Keratinocyte (primary cell): ENCODE measurements around the gene ELL. TPM values are rescaled to one million over a fixed set of nuclear protein-coding genes. Genes with fewer than 3 reads are reported as not detected.

Experiments
- DNase-seq: peaks from one replicate; pipeline ENCODE4 v3.0.0-alpha.2; 2011; ENCODE audit warnings: low read depth, missing footprints, low spot score
- FAIRE-seq: peaks from 2 replicates; lab custom pipeline; 2011; peaks lifted over from hg19 to GRCh38; lab: Jason Lieb, UNC
- H2AFZ ChIP-seq: 2 replicates; pipeline ENCODE4 v1.6.0; 2012; ENCODE audit warnings: low read length, control low read depth, inconsistent platforms; ENCODE audit not compliant: control insufficient read depth
- H3K27ac ChIP-seq: 2 replicates; pipeline ENCODE4 v1.5.1; 2011; ENCODE audit warnings: low read length; ENCODE audit not compliant: control insufficient read depth, insufficient read depth
- H3K27me3 ChIP-seq: 3 replicates; pipeline ENCODE4 v1.6.0; 2011; ENCODE audit warnings: low read length; ENCODE audit not compliant: control insufficient read depth, insufficient read depth; ENCODE audit errors: extremely low read depth
- H3K36me3 ChIP-seq, 2 experiments: 2 replicates in 1 of 2; 3 replicates in 1 of 2; pipeline ENCODE4 v1.5.1; 2011; ENCODE audit warnings: low read length in 2 of 2, mild to moderate bottlenecking in 1 of 2; ENCODE audit not compliant: control insufficient read depth in 2 of 2, insufficient read depth in 2 of 2; ENCODE audit errors: extremely low read depth in 1 of 2
- H3K4me1 ChIP-seq: 3 replicates; pipeline ENCODE4 v1.5.1; 2011; ENCODE audit warnings: low read length; ENCODE audit not compliant: control insufficient read depth, insufficient read depth; ENCODE audit errors: extremely low read depth
- H3K4me2 ChIP-seq: 3 replicates; pipeline ENCODE4 v1.6.0; 2011; ENCODE audit warnings: low read depth, low read length; ENCODE audit not compliant: control insufficient read depth, insufficient read depth; ENCODE audit errors: extremely low read depth
- H3K4me3 ChIP-seq, 3 experiments: fragments of 200-600 bp in 1 of 3; sonication (generic) in 1 of 3; 2 replicates in 2 of 3; 3 replicates in 1 of 3; pipeline ENCODE4 v1.5.1; 2011 to 2016; ENCODE audit warnings: low read length in 3 of 3, mild to moderate bottlenecking in 3 of 3, control low read depth in 2 of 3, inconsistent platforms in 1 of 3, low read depth in 1 of 3, mixed read lengths in 1 of 3, mixed run types in 1 of 3, moderate library complexity in 1 of 3; ENCODE audit not compliant: control insufficient read depth in 2 of 3, insufficient read depth in 2 of 3; ENCODE audit errors: extremely low read depth in 1 of 3
- H3K79me2 ChIP-seq: 2 replicates; pipeline ENCODE4 v1.6.0; 2012; ENCODE audit warnings: low read length; ENCODE audit not compliant: control insufficient read depth, insufficient read depth
- H3K9ac ChIP-seq: 3 replicates; pipeline ENCODE4 v1.6.0; 2011; ENCODE audit warnings: low read length; ENCODE audit not compliant: control insufficient read depth, insufficient read depth; ENCODE audit errors: extremely low read depth
- H3K9me1 ChIP-seq: 3 replicates; pipeline ENCODE4 v1.6.0; 2011; ENCODE audit warnings: low read length; ENCODE audit not compliant: control insufficient read depth, insufficient read depth; ENCODE audit errors: extremely low read depth
- H3K9me3 ChIP-seq: 2 replicates; pipeline ENCODE4 v1.5.1; 2012; ENCODE audit warnings: low read depth, low read length; ENCODE audit not compliant: control insufficient read depth
- H4K20me1 ChIP-seq: 3 replicates; pipeline ENCODE4 v1.6.0; 2011; ENCODE audit warnings: low read length; ENCODE audit not compliant: control insufficient read depth, insufficient read depth; ENCODE audit errors: extremely low read depth
- EZH2 ChIP-seq: IDR thresholded peaks from one replicate; pipeline ENCODE4 v1.6.1; 2012; ENCODE audit warnings: inconsistent platforms, mild to moderate bottlenecking, low read length, moderate library complexity
- dilution Hi-C: fragments of 300-500 bp; cut with MboI; formaldehyde crosslinking; loops from one replicate; pipeline ENCODE4 v1.7.0; 2020; ENCODE audit warnings: low sequenced_read_pairs; ENCODE audit not compliant: extremely low pct_ligation_motif_present
- polyA plus RNA-seq, 5 experiments: library from polyadenylated mRNA; depleted of rRNA in 3 of 5; stranded (reverse) in 3 of 5; stranded (forward) in 1 of 5; unstranded in 1 of 5; fragments of >200 nt; gene quantifications; 1 replicate in 1 of 5; 2 replicates in 3 of 5; 3 replicates in 1 of 5; pipeline versions ENCODE4 v1.2.1 to v1.2.3, GENCODE V29; 2011 to 2012; ENCODE audit warnings: missing spikeins in 2 of 5, low read depth in 1 of 5, low replicate concordance in 1 of 5
- TF ChIP-seq, protein P1 (sequence below), 3 experiments: IDR thresholded peaks in 1 of 3; conservative IDR thresholded peaks in 1 of 3; optimal IDR thresholded peaks in 1 of 3; 2 replicates in 2 of 3; 3 replicates in 1 of 3; pipeline versions ENCODE3 to v1.5.1; 2011; ENCODE audit warnings: low read length in 3 of 3, mild to moderate bottlenecking in 3 of 3, moderate library complexity in 2 of 3, control low read depth in 1 of 3, inconsistent platforms in 1 of 3; ENCODE audit not compliant: insufficient read depth in 2 of 3; ENCODE audit errors: extremely low read depth in 1 of 3

ELL gene
- polyA plus RNA-seq, 1 donor (not counting 4 experiments of a cell fraction or from before 2014, with no cell fraction given) = 4.4 TPM

- Histone ChIP-seq H3K79me2 (peaks cover 96% of the 10 kb centered on the region), H3K27me3 (no peaks in the 10 kb centered on the region), H3K4me2 (no peak overlapping the region), H2AFZ (no peak overlapping the region), H3K9me3 (no peaks in the 10 kb centered on the region), H3K9ac (no peak overlapping the region), H3K36me3 (peaks cover 2 to 4% of the 10 kb centered on the region in 2 experiments), H3K4me1 (peaks cover 37% of the 10 kb centered on the region), H3K4me3 (no peak overlapping the region), H3K9me1 (peaks cover 21% of the 10 kb centered on the region), H4K20me1 (peaks cover 67% of the 10 kb centered on the region), H3K27ac (no peak overlapping the region)
- TF ChIP-seq, protein P1, sequence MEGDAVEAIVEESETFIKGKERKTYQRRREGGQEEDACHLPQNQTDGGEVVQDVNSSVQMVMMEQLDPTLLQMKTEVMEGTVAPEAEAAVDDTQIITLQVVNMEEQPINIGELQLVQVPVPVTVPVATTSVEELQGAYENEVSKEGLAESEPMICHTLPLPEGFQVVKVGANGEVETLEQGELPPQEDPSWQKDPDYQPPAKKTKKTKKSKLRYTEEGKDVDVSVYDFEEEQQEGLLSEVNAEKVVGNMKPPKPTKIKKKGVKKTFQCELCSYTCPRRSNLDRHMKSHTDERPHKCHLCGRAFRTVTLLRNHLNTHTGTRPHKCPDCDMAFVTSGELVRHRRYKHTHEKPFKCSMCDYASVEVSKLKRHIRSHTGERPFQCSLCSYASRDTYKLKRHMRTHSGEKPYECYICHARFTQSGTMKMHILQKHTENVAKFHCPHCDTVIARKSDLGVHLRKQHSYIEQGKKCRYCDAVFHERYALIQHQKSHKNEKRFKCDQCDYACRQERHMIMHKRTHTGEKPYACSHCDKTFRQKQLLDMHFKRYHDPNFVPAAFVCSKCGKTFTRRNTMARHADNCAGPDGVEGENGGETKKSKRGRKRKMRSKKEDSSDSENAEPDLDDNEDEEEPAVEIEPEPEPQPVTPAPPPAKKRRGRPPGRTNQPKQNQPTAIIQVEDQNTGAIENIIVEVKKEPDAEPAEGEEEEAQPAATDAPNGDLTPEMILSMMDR (optimal IDR thresholded peaks at IDR 0.05 in 1 of 3, IDR thresholded peaks at IDR 0.05 in 1 of 3, conservative IDR thresholded peaks at IDR 0.05 in 1 of 3; ENCODE audit: extremely low read depth in 1 of 3, insufficient read depth in 2 of 3, low read length in 3 of 3) = no peak
- TF ChIP-seq EZH2 = no peak
- DNase-seq = no peak
- dilution Hi-C loops = no loop called here
- no peak for FAIRE-seq
Measured at GRCh38 chr19:18507727-18508440, 14.0 kb downstream of the ELL start.

DNA sequence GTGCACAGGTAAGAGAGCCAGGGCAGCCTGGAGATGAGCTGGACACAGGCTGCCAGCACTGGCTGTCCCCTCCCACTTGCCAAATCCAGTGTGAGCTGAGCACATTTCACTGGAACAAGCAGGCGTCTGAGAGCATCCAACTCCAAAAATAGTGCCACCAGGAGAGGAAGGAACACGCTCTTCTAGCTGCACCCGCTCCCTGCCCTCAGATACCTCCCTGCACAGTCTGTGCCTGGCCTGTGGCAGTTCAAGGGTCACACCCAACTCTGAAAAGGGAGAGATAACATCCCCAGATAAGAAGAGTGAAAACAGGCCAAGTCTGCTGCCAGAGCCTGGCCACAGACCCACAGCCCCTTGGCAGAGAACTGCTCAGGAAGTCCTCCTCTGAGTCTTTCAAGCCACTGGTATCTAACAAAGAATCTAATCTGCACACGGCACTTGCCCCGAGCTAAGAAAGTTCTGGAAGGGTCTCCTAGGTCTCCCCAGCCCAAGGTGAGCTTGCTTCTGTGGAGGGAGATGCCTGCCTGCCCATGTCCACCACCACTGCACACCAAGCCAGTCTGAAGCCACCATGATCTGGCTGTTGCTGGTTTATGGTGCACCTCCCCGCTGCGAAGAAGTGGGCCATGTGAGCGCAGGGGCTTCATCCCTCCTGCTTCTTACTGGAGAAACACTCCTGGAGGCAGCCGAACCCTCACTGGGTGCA lies 14.7 kb downstream of the ELL start:
- no peak for DNase-seq

More for the DNA sequence above, 14.7 kb downstream of the ELL start:
- Histone ChIP-seq H3K4me3 (no peak overlapping the region), H3K36me3 (peaks cover 3 to 4% of the 10 kb centered on the region in 2 experiments), H3K4me2 (no peak overlapping the region), H3K9ac (no peak overlapping the region), H2AFZ (no peak overlapping the region), H3K9me1 (peaks cover 21% of the 10 kb centered on the region), H3K4me1 (peaks cover 38% of the 10 kb centered on the region), H4K20me1 (peaks cover 62% of the 10 kb centered on the region), H3K27me3 (no peaks in the 10 kb centered on the region), H3K79me2 (peaks cover 96% of the 10 kb centered on the region), H3K27ac (no peak overlapping the region), H3K9me3 (no peaks in the 10 kb centered on the region)
- no peak for FAIRE-seq
- dilution Hi-C loops = no loop called here
- TF ChIP-seq, protein P1 (optimal IDR thresholded peaks at IDR 0.05 in 1 of 3, IDR thresholded peaks at IDR 0.05 in 1 of 3, conservative IDR thresholded peaks at IDR 0.05 in 1 of 3; ENCODE audit: extremely low read depth in 1 of 3, insufficient read depth in 2 of 3, low read length in 3 of 3) = no peak
- TF ChIP-seq EZH2 = no peak
